PC-3 (cell line): Measurements from ENCODE around the gene MYH14. TPM values are rescaled to one million over a fixed set of nuclear protein-coding genes. Genes with fewer than 3 reads are reported as not detected.

Experiments
- ATAC-seq: fragments of 200-7000 bp; cut with Tn5 transposase; 2 replicates; pipeline ENCODE4 v1.9.1; 2020; ENCODE audit warnings: mild to moderate bottlenecking, moderate library complexity
- BruUV-seq: library from RNA; stranded (reverse); fragments of 400-500 nt; replicated peaks from 2 replicates; lab custom pipeline; 2021; lab: Mats Ljungman, UMichigan
- CTCF ChIA-PET: fragments of 300-600 bp; sonication (Branson Sonifier 250); formaldehyde crosslinking; loops from one replicate; lab custom pipeline; 2022; ENCODE audit warnings: antibody characterized with exemption; lab: Charles Lee
- POLR2A ChIA-PET: fragments of 300-600 bp; sonication (Branson Sonifier 250); formaldehyde crosslinking; loops from one replicate; lab custom pipeline; 2022; ENCODE audit warnings: antibody characterized with exemption; ENCODE audit not compliant: unreplicated experiment; lab: Charles Lee
- DNase-seq: peaks from one replicate; pipeline ENCODE4 v3.0.0-alpha.2; 2015
- H2AFZ ChIP-seq: fragments of 300-600 bp; sonication (generic); 2 replicates; pipeline ENCODE4 v1.6.0; 2016; ENCODE audit warnings: antibody characterized with exemption, low read length
- H3F3A ChIP-seq: fragments of 300-600 bp; sonication (generic); one replicate; pipeline ENCODE4 v1.6.0; 2017; ENCODE audit warnings: antibody characterized with exemption, low read length, control low read depth, mild to moderate bottlenecking; ENCODE audit not compliant: unreplicated experiment
- H3K27ac ChIP-seq: fragments of 300-600 bp; sonication (generic); 2 replicates; pipeline ENCODE4 v1.5.1; 2016; ENCODE audit warnings: mild to moderate bottlenecking, low read length
- H3K27me3 ChIP-seq: fragments of 300-600 bp; sonication (generic); 2 replicates; pipeline ENCODE4 v1.6.1; 2016; ENCODE audit warnings: low read length, mixed read lengths
- H3K36me3 ChIP-seq: fragments of 300-600 bp; sonication (generic); 2 replicates; pipeline ENCODE4 v1.6.1; 2016; ENCODE audit warnings: low read depth, mixed run types, low read length, mixed read lengths
- H3K4me1 ChIP-seq: fragments of 300-600 bp; sonication (generic); 2 replicates; pipeline ENCODE4 v1.5.1; 2016; ENCODE audit warnings: low read length; ENCODE audit not compliant: insufficient read depth
- H3K4me2 ChIP-seq: fragments of 300-600 bp; sonication (generic); 2 replicates; pipeline ENCODE4 v1.6.0; 2016; ENCODE audit warnings: low read length
- H3K4me3 ChIP-seq: fragments of 300-600 bp; sonication (generic); 2 replicates; pipeline ENCODE4 v1.5.1; 2016; ENCODE audit warnings: mild to moderate bottlenecking, low read length, mixed read lengths
- H3K79me2 ChIP-seq: fragments of 300-600 bp; sonication (generic); 2 replicates; pipeline ENCODE4 v1.6.1; 2017; ENCODE audit warnings: low read length, mixed read lengths
- H3K9ac ChIP-seq: fragments of 300-600 bp; sonication (generic); 2 replicates; pipeline ENCODE4 v1.6.0; 2016; ENCODE audit warnings: mild to moderate bottlenecking, low read length
- H3K9me2 ChIP-seq: fragments of 300-600 bp; sonication (generic); replicated peaks from 2 replicates; pipeline ENCODE4 v1.6.1; 2016; ENCODE audit warnings: mixed run types, low read length, mixed read lengths
- H3K9me3 ChIP-seq: fragments of 300-600 bp; sonication (generic); 2 replicates; pipeline ENCODE4 v1.6.1; 2016; ENCODE audit warnings: low read length, mixed read lengths
- H4K20me1 ChIP-seq: fragments of 300-600 bp; sonication (generic); 2 replicates; pipeline ENCODE4 v1.6.1; 2016; ENCODE audit warnings: low read length, mixed read lengths
- EZH2 ChIP-seq: fragments of 300-600 bp; sonication (generic); IDR thresholded peaks from one replicate; pipeline ENCODE4 v1.6.1; 2017; ENCODE audit warnings: antibody characterized with exemption, mild to moderate bottlenecking, low read length; ENCODE audit not compliant: unreplicated experiment
- EZH2phosphoT487 ChIP-seq: fragments of 300-600 bp; sonication (generic); IDR thresholded peaks from 2 replicates; pipeline ENCODE4 v1.6.1; 2018; ENCODE audit warnings: mild to moderate bottlenecking, antibody characterized with exemption, low read length, borderline replicate concordance
- intact Hi-C: fragments of 100-400 bp; cut with micrococcal nuclease; formaldehyde crosslinking; loops from 2 replicates; pipeline ENCODE4 v1.9.0; 2023
- total RNA-seq: library from RNA; depleted of rRNA; stranded (reverse); fragments of >200 nt; gene quantifications from 2 replicates; pipeline ENCODE4 v1.2.3, GENCODE V29; 2014
- TF ChIP-seq, protein P1 (sequence below): fragments of 300-600 bp; sonication (generic); conservative IDR thresholded peaks from 2 replicates; pipeline ENCODE4 v1.5.1; 2017; ENCODE audit warnings: antibody characterized with exemption, low read depth, mild to moderate bottlenecking, low read length

MYH14 gene
- total RNA-seq, 1 experiment from 2014 or later: 20.2 TPM

DNA sequence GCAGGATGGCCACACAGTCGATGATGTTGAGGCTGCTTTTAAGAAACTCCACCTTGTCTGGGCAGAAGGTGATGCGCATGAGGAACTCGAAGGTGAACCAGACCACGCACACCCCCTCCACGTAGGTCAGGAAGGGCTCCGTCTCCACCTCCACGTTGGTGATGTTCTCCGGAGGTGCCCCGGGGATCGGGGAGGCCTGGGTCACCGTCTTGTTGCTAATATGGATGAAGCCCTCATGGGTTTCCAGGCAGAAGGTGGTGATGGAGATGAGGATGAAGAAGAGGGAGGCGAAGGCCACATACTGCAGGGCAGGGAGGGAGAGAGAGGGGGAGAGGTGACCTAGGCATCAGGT is 120.3 kb downstream of the MYH14 start:
- Histone ChIP-seq H3K9me3 (no peaks in the 10 kb centered on the region), H3K4me1 (peaks cover 4% of the 10 kb centered on the region; the same call in 1 of the 2 replicates), H2AFZ (no peak overlapping the region), H3K9ac (no peak overlapping the region), H3K36me3 (no peaks in the 10 kb centered on the region), H3K9me2 (no peaks in the 10 kb centered on the region), H3K27me3 (no peaks in the 10 kb centered on the region), H3K79me2 (no peaks in the 10 kb centered on the region), H3K4me2 (no peak overlapping the region), H3K27ac (no peak overlapping the region), H4K20me1 (peaks cover 13% of the 10 kb centered on the region; the same call in 1 of the 2 replicates), H3F3A (no peaks in the 10 kb centered on the region), H3K4me3 (no peak overlapping the region)
- ChIA-PET CTCF (no interaction called here), POLR2A (no interaction called here)
- ATAC-seq (no peak), DNase-seq (no peak)
- TF ChIP-seq EZH2: no peak
- TF ChIP-seq, protein P1, sequence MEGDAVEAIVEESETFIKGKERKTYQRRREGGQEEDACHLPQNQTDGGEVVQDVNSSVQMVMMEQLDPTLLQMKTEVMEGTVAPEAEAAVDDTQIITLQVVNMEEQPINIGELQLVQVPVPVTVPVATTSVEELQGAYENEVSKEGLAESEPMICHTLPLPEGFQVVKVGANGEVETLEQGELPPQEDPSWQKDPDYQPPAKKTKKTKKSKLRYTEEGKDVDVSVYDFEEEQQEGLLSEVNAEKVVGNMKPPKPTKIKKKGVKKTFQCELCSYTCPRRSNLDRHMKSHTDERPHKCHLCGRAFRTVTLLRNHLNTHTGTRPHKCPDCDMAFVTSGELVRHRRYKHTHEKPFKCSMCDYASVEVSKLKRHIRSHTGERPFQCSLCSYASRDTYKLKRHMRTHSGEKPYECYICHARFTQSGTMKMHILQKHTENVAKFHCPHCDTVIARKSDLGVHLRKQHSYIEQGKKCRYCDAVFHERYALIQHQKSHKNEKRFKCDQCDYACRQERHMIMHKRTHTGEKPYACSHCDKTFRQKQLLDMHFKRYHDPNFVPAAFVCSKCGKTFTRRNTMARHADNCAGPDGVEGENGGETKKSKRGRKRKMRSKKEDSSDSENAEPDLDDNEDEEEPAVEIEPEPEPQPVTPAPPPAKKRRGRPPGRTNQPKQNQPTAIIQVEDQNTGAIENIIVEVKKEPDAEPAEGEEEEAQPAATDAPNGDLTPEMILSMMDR: no peak
- intact Hi-C loops: no loop called here
- BruUV-seq: no TSS peak

DNA sequence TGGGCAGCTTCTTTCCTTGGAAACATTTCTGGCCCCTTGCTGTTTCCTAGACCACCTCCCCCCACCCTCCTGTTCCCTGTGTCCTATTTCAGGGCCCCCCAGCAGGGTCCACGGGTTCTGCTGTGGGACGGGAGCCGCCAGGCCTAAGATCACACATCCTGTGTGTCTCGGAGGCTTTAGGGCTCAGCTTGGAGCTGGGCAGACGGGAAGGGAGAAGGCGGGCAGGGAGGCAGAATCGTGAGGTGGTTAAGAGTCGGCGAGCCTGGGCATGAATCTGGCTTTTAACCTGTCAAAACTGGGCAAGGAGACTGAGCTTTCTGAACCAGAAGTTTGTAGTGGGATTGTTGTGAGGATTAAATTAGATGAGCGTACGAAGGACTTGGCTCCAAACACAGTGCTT is 120.9 kb downstream of the MYH14 start:
- no peaks in the 10 kb centered on the region for H3K27me3 ChIP-seq
- H3K36me3 ChIP-seq: no peaks in the 10 kb centered on the region
- ChIA-PET CTCF (no interaction called here), POLR2A (no interaction called here)
- H3K9ac ChIP-seq: no peak overlapping the region
- H3F3A ChIP-seq: no peaks in the 10 kb centered on the region
- H2AFZ ChIP-seq: no peak overlapping the region
- H3K4me2 ChIP-seq: no peak overlapping the region
- peaks cover 4% of the 10 kb centered on the region; the same call in 1 of the 2 replicates for H3K4me1 ChIP-seq
- peaks cover 13% of the 10 kb centered on the region; the same call in 1 of the 2 replicates for H4K20me1 ChIP-seq
- no peaks in the 10 kb centered on the region for H3K9me3 ChIP-seq
- TF ChIP-seq EZH2phosphoT487: no peak
- TF ChIP-seq, protein P1: no peak
- TF ChIP-seq EZH2: no peak
- ATAC-seq (no peak), DNase-seq (no peak)
- H3K79me2 ChIP-seq: no peaks in the 10 kb centered on the region
- intact Hi-C loops: no loop called here
- no peak overlapping the region for H3K27ac ChIP-seq
- BruUV-seq: no TSS peak
- H3K4me3 ChIP-seq: no peak overlapping the region
- no peaks in the 10 kb centered on the region for H3K9me2 ChIP-seq

DNA sequence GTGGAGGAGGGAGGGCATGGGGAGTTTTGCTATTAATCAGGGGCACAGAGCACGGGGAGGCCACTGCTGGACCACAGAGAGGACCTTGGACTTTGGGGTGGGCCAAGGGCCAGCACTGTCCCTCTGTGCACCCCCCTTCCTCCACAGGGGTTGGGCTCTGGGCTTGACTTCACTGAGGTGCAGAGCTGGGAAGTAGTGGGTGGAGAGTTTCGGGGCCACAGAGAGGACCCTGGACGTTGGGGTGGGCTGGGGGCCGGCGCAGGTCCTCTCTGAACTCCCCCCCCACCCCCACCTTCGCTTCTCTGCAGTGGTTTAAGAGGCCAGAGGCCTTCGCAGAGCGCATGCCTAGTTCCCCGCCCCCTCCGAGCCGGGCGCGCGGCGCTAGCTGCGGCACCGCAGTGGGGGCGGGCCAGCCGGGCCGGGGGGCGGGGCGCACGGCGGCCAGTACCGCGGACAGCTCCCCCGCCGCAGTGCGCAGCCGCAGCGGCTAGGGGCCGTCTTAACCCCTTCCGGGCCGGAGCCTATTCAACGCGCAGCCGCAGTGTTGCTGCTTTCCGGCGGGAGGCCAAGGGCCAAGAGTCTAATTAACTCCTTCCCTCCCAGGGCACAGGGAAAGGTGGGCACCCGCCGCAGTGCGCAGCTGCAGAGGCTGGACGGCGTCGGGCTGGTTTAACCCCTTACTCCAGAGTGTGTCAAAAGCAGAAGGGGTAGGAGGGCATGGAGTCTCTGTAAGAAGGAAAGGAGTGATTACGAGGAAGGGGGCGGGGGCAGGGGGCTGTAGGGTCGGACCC is 122.1 kb downstream of the MYH14 start:
- Histone ChIP-seq H3K36me3 (no peaks in the 10 kb centered on the region), H3F3A (no peaks in the 10 kb centered on the region), H3K27ac (no peak overlapping the region), H3K9me2 (no peaks in the 10 kb centered on the region), H2AFZ (no peak overlapping the region), H3K9ac (no peak overlapping the region), H3K27me3 (no peaks in the 10 kb centered on the region), H3K9me3 (no peaks in the 10 kb centered on the region), H3K79me2 (no peaks in the 10 kb centered on the region), H4K20me1 (peaks cover 13% of the 10 kb centered on the region; the same call in 1 of the 2 replicates), H3K4me2 (peak overlapping the region; percentile 57), H3K4me1 (peaks cover 12% of the 10 kb centered on the region; the same call in 1 of the 2 replicates), H3K4me3 (no peak overlapping the region; the same call in 1 of the 2 replicates)
- DNase-seq: peak; percentile 87
- TF ChIP-seq EZH2: no peak
- TF ChIP-seq EZH2phosphoT487: no peak
- TF ChIP-seq, protein P1: no peak
- BruUV-seq: no TSS peak
- intact Hi-C loops: no loop called here
- ChIA-PET CTCF (interaction anchor here (0.5 kb wide), 1 partner anchor 24 kb away, joined by 3 read pairs; no protein-coding TSS in a partner anchor), POLR2A (no interaction called here)
- ATAC-seq: peak; percentile 3; the same call in 1 of the 2 replicates
